Stimulated activated CD8-positive, alpha-beta memory T cell treated with anti-CD3 and anti-CD28 coated beads, Interleukin-4, amount 100 ng/mL, for 48 hours (primary cell): ENCODE measurements around the gene PTPRN2.

Experiments
- DNase-seq: peaks from one replicate; pipeline ENCODE4 v3.0.0-alpha.2; 2020

PTPRN2 gene

DNA sequence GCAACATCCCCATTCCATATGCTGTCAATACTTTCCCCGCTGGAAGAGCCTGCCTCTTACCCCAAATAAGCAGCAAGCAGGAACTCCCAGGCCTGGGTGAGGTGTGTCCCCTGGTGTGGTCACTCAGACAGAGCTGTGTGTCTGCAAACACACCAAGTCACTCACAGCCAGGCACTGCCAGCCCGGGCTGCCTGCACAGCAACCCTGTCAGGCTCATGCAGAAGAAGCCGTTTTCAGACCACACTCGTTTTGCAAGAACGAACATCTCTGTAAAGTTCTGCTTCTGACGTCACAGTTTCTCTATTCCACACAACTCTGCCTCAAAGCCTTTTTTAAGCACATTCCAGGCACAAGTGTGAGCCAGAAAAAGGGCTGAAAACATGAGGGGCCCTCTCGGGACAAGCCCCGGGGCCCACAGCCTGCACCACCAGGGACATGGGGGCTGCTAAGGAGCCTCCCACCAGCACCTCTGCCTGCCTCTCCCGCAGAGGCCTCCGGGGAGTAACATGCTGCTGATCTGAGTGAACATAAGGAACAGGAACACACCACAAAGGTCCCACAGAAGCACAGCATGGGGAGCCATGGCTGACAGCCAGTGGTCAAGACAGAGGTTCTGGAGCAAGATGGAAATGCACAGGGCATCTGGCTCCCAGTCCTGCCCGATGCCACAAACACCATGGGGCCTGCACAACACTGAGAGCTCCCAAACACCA is 11.4 kb downstream of the PTPRN2 start:
- no peak for DNase-seq

DNA sequence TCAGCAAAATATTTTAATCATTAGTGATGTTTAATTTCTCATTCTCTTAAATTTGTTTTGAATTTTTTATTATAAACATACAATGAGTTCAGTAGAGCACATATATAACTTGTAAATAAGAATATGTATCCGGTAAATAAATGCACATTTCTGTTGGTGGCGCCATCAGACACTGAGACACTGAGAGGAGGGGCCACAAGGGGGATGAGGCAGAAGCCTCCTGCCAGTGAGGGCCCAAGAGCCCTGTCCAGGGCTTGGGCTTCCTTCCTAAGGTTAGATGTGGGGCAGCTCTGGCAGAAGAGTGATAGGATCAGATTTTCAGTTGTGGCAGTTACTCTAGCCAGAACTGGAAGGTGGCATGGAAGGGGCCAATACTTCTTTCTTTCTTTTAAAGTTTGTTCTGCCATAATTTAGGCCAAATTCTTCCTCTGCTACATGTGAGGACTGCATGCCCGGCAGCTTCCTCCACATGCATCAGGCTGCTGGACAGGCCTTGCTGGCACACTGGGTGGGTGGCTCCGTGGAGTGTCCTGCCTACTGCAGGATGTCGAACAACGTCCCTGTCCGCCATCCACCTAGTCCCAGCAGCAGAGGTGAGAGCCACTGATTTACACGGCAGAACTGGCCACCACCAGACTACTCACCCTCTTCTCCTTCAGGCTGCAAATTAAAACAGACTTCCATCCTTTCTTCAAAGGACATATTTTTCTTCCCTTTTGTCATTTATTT is 13.2 kb downstream of the PTPRN2 start:
- DNase-seq: no peak

GRCh38 chr7:158573310-158573709 is 14.3 kb downstream of the PTPRN2 start:
- DNase-seq: no peak

GRCh38 chr7:158572000-158572828 is 15.4 kb downstream of the PTPRN2 start:
- DNase-seq: no peak

- DNase-seq: no peak
These were observed 17.0 kb downstream of the PTPRN2 start for GRCh38 chr7:158570449-158571170.

DNA sequence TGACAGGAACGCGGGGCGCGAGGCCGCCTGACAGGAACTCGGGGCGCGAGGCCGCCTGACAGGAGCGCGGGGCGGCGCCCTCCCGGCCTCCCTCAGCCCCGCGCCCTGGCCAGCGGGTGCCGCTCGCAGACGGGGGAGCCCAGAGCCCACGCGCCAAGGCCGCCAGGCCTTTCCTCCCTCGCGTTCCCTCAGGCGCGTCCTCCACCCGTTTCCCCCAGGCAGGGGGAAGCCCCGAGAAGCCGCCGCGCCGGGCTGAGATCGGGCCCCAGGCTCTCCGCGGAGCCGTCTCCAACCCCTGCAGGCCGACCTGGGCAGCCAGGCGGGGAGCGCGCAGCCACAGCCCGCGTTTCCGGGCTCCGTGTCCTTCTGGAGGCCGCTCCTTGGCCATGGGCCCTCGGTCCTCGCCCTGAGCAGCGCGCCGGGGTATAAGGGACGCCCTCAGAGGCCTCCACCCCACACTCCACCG is 17.7 kb downstream of the PTPRN2 start:
- no peak for DNase-seq

DNA sequence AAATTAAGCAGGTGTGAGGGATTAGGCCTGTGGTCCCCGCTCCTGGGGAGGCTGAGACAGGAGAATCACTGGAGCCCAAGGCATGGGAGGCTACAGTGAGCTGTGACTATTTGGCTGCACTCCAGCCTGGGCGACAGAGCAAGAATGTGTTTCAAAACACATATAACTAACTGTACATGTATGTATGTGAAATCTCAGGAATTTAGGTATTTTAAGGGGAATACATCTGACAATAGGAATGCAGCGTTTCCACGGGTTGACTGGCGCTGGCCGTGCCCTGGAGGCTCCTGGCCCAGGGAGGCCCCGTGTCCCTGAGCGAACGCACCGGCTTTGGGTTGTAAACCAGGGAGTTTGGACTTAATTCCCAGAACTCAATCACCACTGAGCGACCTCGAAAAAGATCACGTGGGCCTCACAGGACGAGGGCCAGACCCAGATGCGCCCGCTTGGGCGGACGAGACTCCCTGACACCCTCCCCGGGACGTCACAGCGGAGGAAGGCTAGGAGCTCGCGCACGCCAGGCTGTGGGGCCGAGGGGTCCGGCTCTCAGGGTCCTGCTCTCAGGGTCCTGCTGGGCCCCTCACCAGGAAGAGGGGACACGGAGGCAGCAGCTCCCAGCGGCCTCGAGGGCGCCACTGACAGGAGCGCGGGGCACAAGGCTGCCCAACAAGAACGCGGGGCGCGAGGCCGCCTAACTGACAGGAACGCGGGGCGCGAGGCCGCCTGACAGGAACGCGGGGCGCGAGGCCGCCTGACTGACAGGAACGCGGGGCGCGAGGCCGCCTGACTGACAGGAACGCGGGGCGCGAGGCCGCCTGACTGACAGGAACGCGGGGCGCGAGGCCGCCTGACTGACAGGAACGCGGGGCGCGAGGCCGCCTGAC is 18.4 kb downstream of the PTPRN2 start:
- DNase-seq: no peak

DNA sequence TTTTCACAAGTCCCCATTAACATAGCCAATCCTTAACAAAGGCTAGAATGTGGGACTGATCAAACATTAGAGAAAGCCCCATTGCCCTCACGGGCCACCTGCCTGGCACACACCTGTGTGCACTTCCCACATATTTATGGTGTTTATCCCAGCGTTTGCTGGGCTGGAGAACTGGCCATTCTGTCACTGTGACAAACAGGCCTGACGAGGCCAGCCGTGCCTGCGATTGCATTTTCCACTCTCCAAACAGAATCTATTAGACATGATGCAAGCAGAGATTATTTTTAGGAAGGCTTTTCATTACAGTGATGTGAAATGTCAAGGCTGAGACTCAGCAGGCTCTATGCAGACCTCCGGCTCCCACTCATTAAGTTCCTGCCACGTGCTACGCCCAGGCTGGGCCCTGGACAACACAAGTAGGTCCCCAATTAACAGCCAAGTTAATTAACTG is 20.4 kb downstream of the PTPRN2 start:
- DNase-seq: no peak

DNA sequence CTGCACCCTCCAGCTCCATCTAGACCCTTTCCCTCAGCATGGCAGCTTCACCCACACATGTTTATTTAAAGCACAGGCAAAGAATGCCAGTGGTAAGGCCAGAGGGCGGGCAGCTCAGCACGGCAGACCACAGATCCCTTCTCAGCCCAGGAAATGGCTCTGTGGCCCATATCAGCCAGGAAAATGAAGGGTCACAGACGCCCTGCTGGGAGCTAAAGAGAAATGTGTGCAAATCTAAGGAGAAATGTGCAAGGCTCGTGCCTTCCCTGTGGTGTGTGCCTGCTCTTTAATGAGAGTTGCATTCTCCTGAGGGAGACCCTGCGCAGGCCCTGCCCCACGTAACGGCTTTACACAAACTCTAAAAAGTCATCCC is 23.0 kb downstream of the PTPRN2 start:
- no peak for DNase-seq

DNA sequence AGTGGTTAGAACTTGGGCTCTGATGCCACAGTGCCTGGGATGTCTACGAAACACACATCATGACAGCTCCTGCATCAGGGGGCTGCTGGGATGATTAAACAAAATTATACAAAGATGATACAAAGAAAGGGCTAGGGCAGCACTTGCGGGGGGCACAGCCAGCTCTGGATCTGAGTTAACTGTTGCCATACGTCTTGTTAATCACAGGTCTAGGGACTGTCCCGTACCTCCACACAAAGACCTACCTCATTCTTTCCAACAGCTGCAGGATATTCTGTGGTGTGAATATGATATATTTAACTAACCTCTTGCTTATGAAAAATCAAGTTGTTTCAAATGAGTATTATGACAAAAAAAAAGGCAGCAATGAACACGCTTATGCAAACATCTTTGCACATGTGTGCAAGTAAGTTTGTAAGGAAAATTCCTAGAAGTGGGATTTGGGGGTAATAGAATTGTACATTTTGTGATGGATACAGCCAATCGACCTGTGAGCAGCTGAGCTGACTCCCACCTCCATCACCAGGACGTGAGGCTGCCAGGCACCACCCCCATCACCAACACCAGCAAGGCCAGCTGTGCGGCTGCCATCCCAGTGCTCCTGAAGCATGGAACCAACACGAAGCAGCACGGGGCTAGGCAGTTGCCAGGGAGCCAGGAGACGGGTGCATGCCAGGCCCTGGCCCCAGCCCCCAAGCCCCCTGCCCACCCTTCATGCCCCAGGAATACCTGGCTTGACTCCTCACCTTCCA is 23.5 kb downstream of the PTPRN2 start:
- DNase-seq: no peak

GRCh38 chr7:158563051-158563450 is 24.6 kb downstream of the PTPRN2 start:
- no peak for DNase-seq

- no peak for DNase-seq
These were observed 25.1 kb downstream of the PTPRN2 start for GRCh38 chr7:158562517-158562916.

DNA sequence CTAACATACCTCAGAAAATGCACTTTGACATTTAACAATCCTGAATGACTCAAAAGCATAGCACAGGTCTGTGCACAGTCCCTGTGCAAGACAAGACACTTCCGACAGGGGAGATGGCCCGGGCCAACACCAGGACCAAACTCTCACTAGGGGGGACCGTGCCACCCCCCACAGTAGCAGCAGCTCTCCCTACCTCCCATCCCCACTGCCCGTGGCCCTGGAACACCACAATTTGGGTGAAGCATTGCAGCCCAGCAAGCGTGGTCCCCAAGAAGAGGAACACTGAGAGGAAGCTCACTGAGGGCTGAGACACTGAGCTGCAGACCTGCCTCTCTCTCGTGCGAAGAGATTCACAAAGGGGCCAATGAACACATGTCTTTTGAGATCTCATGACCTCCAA is 26.0 kb downstream of the PTPRN2 start:
- no peak for DNase-seq

DNA sequence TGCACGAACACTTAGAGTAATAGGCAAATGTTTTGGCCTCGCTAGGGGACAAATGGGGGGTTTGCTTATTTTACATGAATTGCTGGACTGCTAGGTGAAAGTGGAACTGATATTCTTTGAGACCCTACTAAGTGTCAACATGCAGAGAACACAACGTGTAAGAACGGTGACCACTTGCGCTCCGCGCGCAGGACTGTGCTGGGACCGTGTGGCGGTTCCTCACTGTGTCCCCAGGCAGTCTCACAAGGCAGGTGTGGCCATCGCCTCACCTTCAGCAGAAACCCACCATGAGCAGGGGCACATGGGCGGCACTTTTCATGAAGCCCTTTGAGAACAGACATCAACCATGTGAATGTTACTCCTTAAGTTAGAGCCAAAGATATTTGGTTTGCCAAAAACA is 27.2 kb downstream of the PTPRN2 start:
- DNase-seq: no peak

DNA sequence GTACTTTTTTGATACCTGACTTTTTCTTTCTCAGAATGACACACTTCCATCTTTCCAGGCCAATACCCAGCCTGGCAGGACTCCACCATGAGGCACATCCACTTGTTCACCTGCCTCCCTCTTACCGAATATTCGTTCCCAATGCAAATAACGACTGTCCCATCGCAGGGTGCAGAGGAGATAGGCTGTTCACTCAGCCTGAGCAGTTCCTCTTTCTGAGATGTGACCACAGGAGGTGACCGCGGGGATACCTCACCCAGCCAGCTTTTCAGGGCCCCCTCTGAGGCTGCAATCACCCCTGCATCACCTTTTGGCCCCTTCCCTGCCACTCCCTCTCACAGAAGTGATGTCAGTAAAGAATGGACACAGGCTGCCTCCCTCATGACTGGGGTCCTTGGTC is 28.3 kb downstream of the PTPRN2 start:
- DNase-seq: no peak

GRCh38 chr7:158558816-158559215 is 28.8 kb downstream of the PTPRN2 start:
- DNase-seq: no peak

DNA sequence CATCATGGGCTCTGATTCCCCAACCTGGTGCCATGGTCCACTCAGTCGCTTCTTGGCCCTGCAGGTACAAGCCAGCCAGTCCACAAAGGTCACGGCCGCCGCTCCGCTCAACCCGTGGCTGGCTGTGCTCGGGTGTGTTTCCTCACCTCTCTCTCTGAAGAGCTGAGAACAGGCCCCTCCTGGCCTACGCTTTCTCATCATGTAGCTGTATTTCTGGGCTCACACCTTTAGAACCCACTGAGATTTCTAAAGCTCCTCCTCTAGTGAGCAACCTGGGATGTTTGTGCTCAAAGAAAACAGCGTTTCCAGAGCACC is 30.2 kb downstream of the PTPRN2 start:
- DNase-seq: no peak

- DNase-seq: no peak
These were observed 30.7 kb downstream of the PTPRN2 start for GRCh38 chr7:158556721-158557440.

- DNase-seq: no peak
These were observed 32.5 kb downstream of the PTPRN2 start for GRCh38 chr7:158555034-158555520.

GRCh38 chr7:158550886-158551452 is 36.7 kb downstream of the PTPRN2 start:
- DNase-seq: no peak
